IPS-15b (cell line): ENCODE data around the gene GALE.
"Not testable (repeated sequence)": the region's sequence is repeated elsewhere in the genome, so short reads cannot be mapped to it uniquely, and the experiment has no call there.

Experiments
- H3K27me3 ChIP-seq: one replicate; pipeline ENCODE4 v1.6.1; 2013; ENCODE audit warnings: low read length; ENCODE audit not compliant: control insufficient read depth, insufficient read depth
- H3K36me3 ChIP-seq: one replicate; pipeline ENCODE4 v1.6.1; 2013; ENCODE audit warnings: low read length; ENCODE audit not compliant: control insufficient read depth, insufficient read depth
- H3K4me1 ChIP-seq: one replicate; pipeline ENCODE4 v1.6.1; 2013; ENCODE audit warnings: mild to moderate bottlenecking, low read length; ENCODE audit not compliant: control insufficient read depth, insufficient read depth
- H3K4me3 ChIP-seq: one replicate; pipeline ENCODE4 v1.5.1; 2013; ENCODE audit warnings: low read depth, low read length
- H3K9ac ChIP-seq: one replicate; pipeline ENCODE4 v1.6.1; 2013; ENCODE audit warnings: low read depth, mild to moderate bottlenecking, low read length
- H3K9me3 ChIP-seq: one replicate; pipeline ENCODE4 v1.6.1; 2013; ENCODE audit warnings: mild to moderate bottlenecking, low read length; ENCODE audit not compliant: control insufficient read depth, insufficient read depth

Gene GALE

DNA sequence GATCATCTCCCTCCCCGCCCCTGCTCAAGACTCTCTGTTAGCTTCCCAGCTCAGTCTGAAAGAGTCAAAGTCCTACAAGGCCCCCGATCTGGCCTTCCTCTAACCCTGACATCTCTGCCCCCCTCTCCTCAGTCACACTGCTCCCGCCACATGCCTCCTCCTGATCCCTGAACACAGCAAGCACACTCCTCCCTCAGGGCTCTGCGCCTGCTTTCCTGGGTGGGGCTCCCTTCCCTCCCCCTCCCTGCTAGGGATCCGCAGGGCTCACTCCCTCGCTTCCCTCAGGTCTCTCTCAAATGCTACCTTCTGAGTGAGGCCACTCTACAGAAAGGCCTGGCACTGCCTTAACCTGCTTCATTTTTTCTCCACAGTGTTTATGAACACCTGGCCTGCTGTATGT is 5.7 kb upstream of the GALE start:
- no peak overlapping the region for H3K4me3 ChIP-seq
- peaks cover 10% of the 10 kb centered on the region for H3K27me3 ChIP-seq
- no peaks in the 10 kb centered on the region for H3K9me3 ChIP-seq
- H3K9ac ChIP-seq, result no peak overlapping the region
- H3K36me3 ChIP-seq, result no peaks in the 10 kb centered on the region
- peaks cover 3% of the 10 kb centered on the region for H3K4me1 ChIP-seq

DNA sequence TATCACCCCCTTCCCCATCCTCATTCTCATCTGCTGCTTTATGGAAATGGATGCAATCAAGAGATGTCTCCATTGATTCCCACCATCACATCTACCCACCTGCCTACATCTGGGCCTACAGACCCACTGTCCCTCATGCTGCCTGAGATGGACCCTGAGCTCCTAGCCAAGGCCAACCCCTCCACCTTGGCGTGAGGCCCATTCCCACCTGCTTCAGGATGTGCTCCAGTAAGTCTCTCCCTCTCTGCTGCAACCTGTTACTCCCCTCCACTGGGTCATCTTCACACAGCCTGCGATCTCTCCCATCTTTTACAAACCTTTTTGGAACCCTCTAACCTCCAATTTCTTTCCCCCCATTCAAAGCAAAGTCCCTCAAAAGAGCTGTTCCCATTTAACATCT is 4.5 kb upstream of the GALE start:
- H3K9me3 ChIP-seq, result no peaks in the 10 kb centered on the region
- no peak overlapping the region for H3K9ac ChIP-seq
- no peak overlapping the region for H3K4me3 ChIP-seq
- no peaks in the 10 kb centered on the region for H3K36me3 ChIP-seq
- peaks cover 10% of the 10 kb centered on the region for H3K27me3 ChIP-seq
- no peaks in the 10 kb centered on the region for H3K4me1 ChIP-seq

DNA sequence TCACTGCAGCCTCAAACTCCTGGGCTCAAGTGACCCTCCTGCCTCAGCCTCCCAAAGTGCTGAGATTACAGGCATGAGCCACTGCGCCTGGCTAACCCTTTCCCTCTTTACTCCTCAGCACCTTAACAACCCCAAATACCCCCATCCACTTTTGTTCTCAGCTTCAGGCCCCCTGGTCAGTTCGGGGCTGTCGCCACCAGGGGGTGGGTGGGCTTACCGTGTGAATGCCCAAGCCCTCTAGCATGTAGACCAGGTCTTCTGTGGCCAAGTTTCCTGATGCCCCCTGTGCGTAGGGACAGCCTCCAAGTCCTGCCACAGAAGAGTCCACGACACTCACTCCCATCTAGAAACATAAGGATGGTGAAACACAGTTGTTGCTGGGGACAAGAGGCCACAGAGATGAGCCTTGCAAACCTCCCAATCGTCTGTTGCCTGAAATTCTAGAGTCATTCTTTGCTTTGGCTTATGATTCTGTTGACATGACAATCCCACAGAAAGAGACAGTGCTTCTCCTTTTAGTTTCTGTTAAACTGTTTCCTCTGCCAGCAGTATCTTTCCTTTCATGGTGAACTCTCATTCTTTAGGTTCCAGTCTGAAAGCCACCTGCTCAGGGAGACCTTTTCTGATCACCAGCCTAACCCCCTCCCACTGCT is 3.8 kb upstream of the GALE start:
- Histone ChIP-seq H3K4me3 (no peak overlapping the region), H3K4me1 (peaks cover under 1% of the 10 kb centered on the region), H3K27me3 (peaks cover 10% of the 10 kb centered on the region), H3K9me3 (no peaks in the 10 kb centered on the region), H3K9ac (no peak overlapping the region), H3K36me3 (no peaks in the 10 kb centered on the region)

DNA sequence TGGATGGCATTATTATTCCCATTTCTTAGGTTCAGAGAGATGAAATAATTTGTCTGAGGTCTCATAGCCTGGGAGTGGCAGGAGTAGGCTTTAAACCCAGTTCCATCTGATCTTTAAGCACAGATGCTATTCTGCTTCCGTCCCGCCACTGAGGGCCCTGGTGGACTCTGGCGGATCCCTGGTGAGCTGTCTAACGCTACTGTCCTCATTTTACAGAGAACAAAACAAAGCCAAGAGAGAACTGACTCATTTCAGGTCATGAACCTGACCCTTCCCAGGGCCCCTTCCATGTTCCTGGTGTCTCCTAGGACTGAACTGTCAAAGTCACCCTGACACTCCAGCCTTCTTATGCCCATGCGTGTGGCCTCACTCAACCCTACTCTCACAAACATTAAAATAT is 3.1 kb upstream of the GALE start:
- Histone ChIP-seq H3K9me3 (no peaks in the 10 kb centered on the region), H3K36me3 (peaks cover 4% of the 10 kb centered on the region), H3K9ac (no peak overlapping the region), H3K27me3 (peaks cover 10% of the 10 kb centered on the region), H3K4me3 (no peak overlapping the region), H3K4me1 (peaks cover 5% of the 10 kb centered on the region)

DNA sequence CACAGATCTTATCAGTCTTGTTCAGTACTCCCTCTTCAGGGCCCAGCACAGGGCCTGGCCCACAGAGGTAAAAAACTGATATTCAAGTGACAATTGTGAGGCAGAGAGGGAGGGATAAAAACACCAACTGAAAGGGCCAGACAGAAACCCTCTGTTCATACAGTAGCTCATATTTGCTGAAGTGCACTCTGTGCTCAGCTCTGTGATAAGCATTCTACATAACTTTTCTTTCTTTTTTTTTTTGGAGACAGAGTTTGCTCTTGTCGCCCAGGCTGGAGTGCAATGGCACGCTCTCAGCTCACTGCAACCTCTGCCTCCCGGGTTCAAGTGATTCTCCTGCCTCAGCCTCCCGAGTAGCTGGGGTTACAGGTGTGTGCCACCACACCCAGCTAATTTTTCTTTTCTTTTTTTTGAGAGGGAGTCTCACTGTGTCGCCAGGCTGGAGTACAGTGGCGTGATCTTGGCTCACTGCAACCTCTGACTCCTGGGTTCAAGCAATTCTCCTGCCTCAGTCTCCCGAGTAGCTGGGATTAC is 2.3 kb upstream of the GALE start:
- H3K4me1 ChIP-seq, H3K9ac ChIP-seq, H3K9me3 ChIP-seq, H3K4me3 ChIP-seq: not testable (repeated sequence)
- peaks cover 11% of the 10 kb centered on the region for H3K36me3 ChIP-seq
- H3K27me3 ChIP-seq, result peaks cover 10% of the 10 kb centered on the region

DNA sequence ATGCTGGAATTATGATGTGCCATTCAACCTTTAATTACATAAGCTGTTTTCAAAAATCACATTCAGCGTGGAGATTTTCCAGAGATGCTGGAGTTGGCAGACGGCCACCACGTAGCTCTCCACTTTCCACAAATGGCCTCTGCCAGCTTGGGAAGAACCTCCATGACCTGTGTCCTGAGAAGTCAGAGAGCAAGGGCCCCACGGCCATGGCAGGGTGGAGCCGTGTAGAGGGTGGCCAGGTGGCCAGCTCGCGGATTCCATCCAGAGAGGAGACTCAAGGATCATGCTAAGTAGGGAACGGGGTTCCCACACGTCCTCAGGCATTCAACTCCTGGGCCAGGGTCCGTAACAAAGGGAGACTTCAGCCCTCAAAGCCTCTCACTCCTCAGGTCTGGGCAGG is 1.3 kb upstream of the GALE start:
- no peak overlapping the region for H3K4me3 ChIP-seq
- peaks cover 5% of the 10 kb centered on the region for H3K4me1 ChIP-seq
- H3K9ac ChIP-seq, result no peak overlapping the region
- H3K9me3 ChIP-seq, result no peaks in the 10 kb centered on the region
- peaks cover 18% of the 10 kb centered on the region for H3K36me3 ChIP-seq
- peaks cover 10% of the 10 kb centered on the region for H3K27me3 ChIP-seq

DNA sequence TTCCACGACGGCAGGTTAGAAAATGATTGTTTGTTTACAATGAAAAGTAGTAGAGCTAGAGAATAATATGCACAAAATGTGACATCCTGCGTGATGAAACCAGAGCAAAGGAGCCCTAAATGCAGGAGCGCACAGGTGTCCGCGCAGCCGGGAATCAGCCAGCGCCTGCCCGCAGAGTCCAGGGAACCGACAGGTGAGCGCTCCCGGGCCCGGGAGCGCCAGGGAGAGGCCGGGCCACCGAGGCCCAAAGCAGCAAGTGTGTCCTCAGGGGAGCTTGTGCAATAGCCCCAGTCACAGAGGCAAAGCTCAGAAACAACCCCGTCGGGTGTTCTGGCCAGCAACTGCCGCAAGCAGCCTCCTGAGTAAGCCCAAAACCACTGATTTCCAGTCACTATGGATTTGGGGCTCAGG is 789 bp upstream of the GALE start:
- Histone ChIP-seq H3K36me3 (peaks cover 24% of the 10 kb centered on the region), H3K4me1 (peaks cover 5% of the 10 kb centered on the region), H3K9me3 (no peaks in the 10 kb centered on the region), H3K27me3 (peaks cover 10% of the 10 kb centered on the region), H3K4me3 (peak overlapping the region; percentile 87), H3K9ac (no peak overlapping the region)

DNA sequence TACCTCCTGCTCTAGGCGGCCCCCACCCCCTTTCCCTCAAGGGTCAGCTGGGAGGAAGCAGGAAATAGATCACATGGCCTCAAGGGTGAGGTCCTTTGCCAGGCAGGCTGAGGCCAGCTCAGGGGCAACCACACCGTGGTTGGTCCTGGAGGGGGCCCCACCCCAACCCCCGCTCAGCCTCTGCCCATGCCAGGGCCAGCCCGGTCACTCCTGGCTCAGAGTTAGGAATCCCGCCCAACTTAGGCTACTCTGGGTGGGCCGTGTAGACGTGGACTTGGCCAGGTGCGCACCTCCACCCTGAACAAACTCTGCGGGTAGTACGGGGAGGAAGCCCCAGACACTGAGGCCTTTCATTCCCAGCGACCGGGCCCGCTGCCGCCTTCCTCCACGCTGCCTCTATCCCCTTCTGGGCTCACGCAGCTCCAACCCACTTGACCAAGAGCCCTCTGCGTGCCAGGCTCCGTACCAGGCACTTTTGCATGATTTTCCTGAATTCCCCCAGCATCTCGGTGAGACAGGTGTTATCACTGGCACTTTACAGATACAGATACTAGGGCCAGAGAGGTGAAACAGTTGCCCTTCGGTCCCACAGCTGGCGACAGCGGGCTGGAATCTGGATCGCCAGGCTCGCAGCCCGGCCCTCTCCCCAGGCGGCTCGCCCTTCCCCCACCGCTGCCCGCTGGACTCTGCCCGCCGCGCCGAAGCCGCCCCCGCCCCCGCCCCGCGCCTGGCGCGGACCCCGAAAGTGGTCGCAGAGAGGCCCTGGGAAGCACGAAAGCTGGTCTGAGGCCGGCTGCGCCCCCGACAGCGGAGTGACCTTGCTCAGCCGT is 769 bp downstream of the GALE start:
- Histone ChIP-seq H3K9me3 (no peaks in the 10 kb centered on the region), H3K36me3 (peaks cover 24% of the 10 kb centered on the region), H3K9ac (peak overlapping the region; percentile 81), H3K4me3 (peak overlapping the region; percentile 87), H3K27me3 (peaks cover 10% of the 10 kb centered on the region), H3K4me1 (peaks cover 5% of the 10 kb centered on the region)

DNA sequence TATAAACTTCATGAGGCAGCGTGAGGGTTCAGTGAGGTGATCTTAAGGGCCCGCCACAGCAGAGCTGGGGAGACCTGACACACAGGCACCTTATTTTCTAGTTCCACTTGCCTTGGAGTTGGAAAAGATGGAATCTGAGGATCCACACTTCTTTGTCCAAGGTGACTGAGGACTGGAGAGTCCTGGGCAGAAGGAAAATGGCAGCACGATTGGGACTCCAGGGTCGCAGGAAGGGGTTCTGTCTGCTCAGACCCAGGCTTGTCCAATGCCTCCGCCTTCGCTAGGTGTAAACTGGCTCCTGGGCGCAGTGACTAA is 1.3 kb downstream of the GALE start:
- peaks cover 5% of the 10 kb centered on the region for H3K4me1 ChIP-seq
- no peaks in the 10 kb centered on the region for H3K9me3 ChIP-seq
- H3K27me3 ChIP-seq, result peaks cover 10% of the 10 kb centered on the region
- H3K36me3 ChIP-seq, result peaks cover 30% of the 10 kb centered on the region
- H3K4me3 ChIP-seq, result peak overlapping the region; percentile 87
- H3K9ac ChIP-seq, result no peak overlapping the region

DNA sequence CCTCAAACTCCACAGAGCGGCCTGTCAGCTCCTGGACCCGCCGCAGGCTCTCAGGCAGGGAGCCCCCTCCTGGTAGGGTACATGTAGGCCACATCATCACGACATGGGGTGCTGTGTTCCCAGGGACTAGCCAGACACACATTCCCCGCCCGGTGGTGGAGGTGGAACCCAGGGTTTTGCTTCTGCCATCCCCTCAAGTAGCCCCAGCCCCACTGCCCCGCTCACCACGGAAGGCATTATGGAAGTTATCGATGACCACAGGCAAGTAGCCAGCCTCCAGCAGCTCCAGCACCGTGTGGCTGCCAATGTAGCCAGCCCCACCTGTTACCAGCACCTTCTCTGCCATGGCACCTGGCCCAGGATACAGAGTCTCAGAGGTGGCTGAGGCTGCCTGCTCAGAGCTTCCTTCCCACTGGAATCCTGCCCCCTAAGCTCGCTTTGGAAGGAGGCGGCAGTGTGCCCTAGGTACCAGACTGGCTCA is 1.9 kb downstream of the GALE start:
- H3K9me3 ChIP-seq, result no peaks in the 10 kb centered on the region
- H3K4me3 ChIP-seq, result peak overlapping the region; percentile 87
- H3K36me3 ChIP-seq, result peaks cover 31% of the 10 kb centered on the region
- H3K4me1 ChIP-seq, result peaks cover 5% of the 10 kb centered on the region
- H3K9ac ChIP-seq, result no peak overlapping the region
- peaks cover 10% of the 10 kb centered on the region for H3K27me3 ChIP-seq

DNA sequence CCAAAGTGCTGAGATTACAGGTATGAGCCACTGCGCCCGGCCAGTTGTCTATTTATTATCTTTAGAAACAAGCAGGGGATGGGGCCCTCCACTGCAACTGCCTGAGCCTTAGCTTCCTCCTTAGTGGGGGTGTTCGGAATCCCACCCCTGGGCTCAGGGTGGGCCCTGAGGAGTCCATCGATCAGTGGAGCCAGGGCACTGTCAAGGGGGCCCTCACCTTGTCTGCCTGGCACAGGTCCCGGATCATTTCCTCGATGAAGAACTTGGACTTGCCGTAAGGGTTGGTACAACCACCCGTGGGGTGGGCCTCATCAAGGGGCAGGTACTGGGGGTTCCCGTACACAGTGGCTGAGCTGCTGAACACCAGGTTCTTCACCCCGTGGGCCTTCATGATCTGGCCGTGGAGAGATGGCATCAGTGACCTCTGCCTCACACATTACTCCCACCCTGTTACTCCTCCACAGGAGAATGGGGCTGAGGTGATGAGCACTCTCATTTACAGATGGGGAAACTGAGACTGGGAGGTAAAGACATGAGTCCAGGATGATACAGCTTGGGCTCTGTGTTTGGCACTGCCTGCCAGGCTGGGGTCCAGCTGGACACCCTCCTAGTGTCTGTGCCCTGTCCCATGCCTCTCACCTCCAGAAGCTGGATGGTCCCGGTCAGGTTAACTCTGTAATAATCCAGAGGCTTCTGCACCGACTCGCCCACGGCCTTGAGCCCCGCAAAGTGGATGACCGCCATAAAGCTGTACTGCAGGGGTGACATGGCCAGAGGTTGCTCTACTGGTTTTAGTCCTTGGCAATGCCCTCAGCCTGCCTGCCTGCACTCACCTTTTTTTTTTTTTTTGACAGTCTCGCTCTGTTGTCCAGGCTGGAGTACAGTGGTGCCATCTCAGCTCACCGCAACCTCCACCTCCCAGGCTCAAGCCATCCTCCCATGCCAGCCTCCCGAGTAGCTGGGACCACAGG is 2.8 kb downstream of the GALE start:
- Histone ChIP-seq H3K4me1 (peaks cover 5% of the 10 kb centered on the region), H3K36me3 (peaks cover 40% of the 10 kb centered on the region), H3K9ac (no peak overlapping the region), H3K27me3 (peaks cover 10% of the 10 kb centered on the region), H3K9me3 (no peaks in the 10 kb centered on the region), H3K4me3 (no peak overlapping the region)
